CD14-positive monocyte (primary cell): Measurements from ENCODE around the gene DCLK1. TPM values are rescaled to one million over a fixed set of nuclear protein-coding genes. Genes with fewer than 3 reads are reported as not detected.

Source experiments
- DNase-seq, 3 donors: peaks; one replicate each; pipeline ENCODE4 v3.0.0-alpha.2; 2011 to 2022
- H2AFZ ChIP-seq: 2 replicates; pipeline ENCODE4 v1.6.0; 2012; ENCODE audit warnings: mild to moderate bottlenecking, low read depth, low read length, inconsistent platforms; ENCODE audit not compliant: insufficient read depth, poor library complexity, severe bottlenecking
- H3K27ac ChIP-seq, 2 donors: 1 replicate in 1 of 2; 2 replicates in 1 of 2; pipeline ENCODE4 v1.5.1; 2012 to 2013; ENCODE audit warnings: low read length in 2 of 2, control low read depth in 1 of 2, inconsistent platforms in 1 of 2, low read depth in 1 of 2, mild to moderate bottlenecking in 1 of 2
- H3K27me3 ChIP-seq, 2 donors: one replicate each; pipeline versions ENCODE4 v1.6.0 to v1.6.1; 2011 to 2013; ENCODE audit warnings: low read length in 2 of 2; ENCODE audit not compliant: control insufficient read depth in 2 of 2, insufficient read depth in 2 of 2
- H3K36me3 ChIP-seq, 2 donors: replicated peaks in 1 of 2; 1 replicate in 1 of 2; 2 replicates in 1 of 2; pipeline versions ENCODE4 v1.5.1 to v1.6.1; 2012 to 2013; ENCODE audit warnings: low read length in 2 of 2, control low read depth in 1 of 2, inconsistent platforms in 1 of 2, mild to moderate bottlenecking in 1 of 2; ENCODE audit not compliant: insufficient read depth in 2 of 2, control insufficient read depth in 1 of 2
- H3K4me1 ChIP-seq, 2 donors: 1 replicate in 1 of 2; 2 replicates in 1 of 2; pipeline versions ENCODE4 v1.5.1 to v1.6.1; 2012 to 2013; ENCODE audit warnings: low read length in 2 of 2, control low read depth in 1 of 2, inconsistent platforms in 1 of 2, mild to moderate bottlenecking in 1 of 2, moderate library complexity in 1 of 2; ENCODE audit not compliant: insufficient read depth in 2 of 2, control insufficient read depth in 1 of 2
- H3K4me2 ChIP-seq: replicated peaks from 2 replicates; pipeline ENCODE3; 2012; ENCODE audit warnings: low read length, moderate library complexity, mild to moderate bottlenecking; ENCODE audit not compliant: poor library complexity, severe bottlenecking; ENCODE audit errors: extremely low read depth
- H3K4me3 ChIP-seq, 3 experiments: fragments of 200-600 bp in 1 of 3; sonication (generic) in 1 of 3; replicated peaks in 1 of 3; 1 replicate in 2 of 3; 2 replicates in 1 of 3; pipeline ENCODE4 v1.5.1; 2011 to 2013; ENCODE audit warnings: low read length in 3 of 3, mild to moderate bottlenecking in 3 of 3, control low read depth in 2 of 3, low read depth in 2 of 3, inconsistent platforms in 1 of 3, moderate library complexity in 1 of 3
- H3K79me2 ChIP-seq: 2 replicates; pipeline ENCODE4 v1.6.0; 2012; ENCODE audit warnings: mild to moderate bottlenecking, control low read depth, inconsistent platforms, low read length, moderate library complexity; ENCODE audit not compliant: insufficient read depth
- H3K9ac ChIP-seq: 2 replicates; pipeline ENCODE4 v1.6.0; 2017; ENCODE audit warnings: low read length, mild to moderate bottlenecking; ENCODE audit not compliant: insufficient read depth, poor library complexity, severe bottlenecking
- H3K9me3 ChIP-seq, 2 donors: replicated peaks in 1 of 2; 1 replicate in 1 of 2; 2 replicates in 1 of 2; pipeline versions ENCODE4 v1.5.1 to v1.6.1; 2012 to 2013; ENCODE audit warnings: low read length in 2 of 2, control low read depth in 1 of 2; ENCODE audit not compliant: control insufficient read depth in 1 of 2, insufficient read depth in 1 of 2
- H4K20me1 ChIP-seq: 2 replicates; pipeline ENCODE4 v1.6.0; 2012; ENCODE audit warnings: mild to moderate bottlenecking, low read length, control low read depth, moderate library complexity; ENCODE audit not compliant: insufficient read depth
- H3K27ac Mint-ChIP-seq, 7 donors: one replicate each; pipeline ENCODE4 v1.8.0; 2020; ENCODE audit warnings: mild to moderate bottlenecking in 7 of 7, mixed read lengths in 7 of 7, moderate library complexity in 6 of 7, inconsistent platforms in 2 of 7
- H3K27me3 Mint-ChIP-seq, 3 donors: one replicate each; pipeline ENCODE4 v1.8.0; 2021 to 2022; ENCODE audit warnings: low read depth in 3 of 3, mild to moderate bottlenecking in 3 of 3, mixed read lengths in 3 of 3, moderate library complexity in 3 of 3, inconsistent platforms in 1 of 3
- H3K36me3 Mint-ChIP-seq, 2 donors: one replicate each; pipeline ENCODE4 v1.8.0; 2020; ENCODE audit warnings: mixed read lengths in 2 of 2, inconsistent platforms in 1 of 2, mild to moderate bottlenecking in 1 of 2
- H3K4me1 Mint-ChIP-seq: one replicate; pipeline ENCODE4 v1.8.0; 2020; ENCODE audit warnings: mild to moderate bottlenecking, mixed read lengths
- H3K4me3 Mint-ChIP-seq, 2 donors: one replicate each; pipeline ENCODE4 v1.8.0; 2020; ENCODE audit warnings: mild to moderate bottlenecking in 2 of 2, mixed read lengths in 2 of 2, moderate library complexity in 1 of 2
- H3K9me3 Mint-ChIP-seq, 7 donors: one replicate each; pipeline ENCODE4 v1.8.0; 2020 to 2022; ENCODE audit warnings: mixed read lengths in 7 of 7, mild to moderate bottlenecking in 6 of 7, moderate library complexity in 6 of 7, inconsistent platforms in 2 of 7
- WGBS: methylation state at CpG from one replicate; pipeline ENCODE4 v1.1.5; 2013; ENCODE audit warnings: missing lambda C conversion rate; ENCODE audit not compliant: insufficient coverage; 5-methylcytosine and 5-hydroxymethylcytosine counted together
- intact Hi-C, 2 donors: fragments of 100-400 bp; cut with micrococcal nuclease; formaldehyde crosslinking; loops; one replicate each; pipeline versions ENCODE4 v1.15.0 to v1.15.1; 2023
- polyA plus RNA-seq, 3 donors: library from polyadenylated mRNA; depleted of rRNA in 1 of 3; unstranded in 2 of 3; stranded (reverse) in 1 of 3; fragments of 300-500 nt in 2 of 3; fragments of >200 nt in 1 of 3; fragmentation: Illumina TruSeq in 2 of 3; gene quantifications; 1 replicate in 2 of 3; 2 replicates in 1 of 3; pipeline ENCODE4 v1.2.3, GENCODE V29; 2012 to 2021
- TF ChIP-seq, protein P1 (sequence below): fragments of 200-600 bp; IDR thresholded peaks from one replicate; pipeline ENCODE4 v1.8.0; 2022; ENCODE audit warnings: antibody characterized with exemption, mild to moderate bottlenecking

DCLK1 gene
- polyA plus RNA-seq, 3 donors: not detected

GRCh38 chr13:35993686-35994085 is 137.5 kb downstream of the DCLK1 start:
- Histone ChIP-seq H3K9ac (no peak overlapping the region), H2AFZ (no peak overlapping the region), H3K9me3 (no peaks in the 10 kb centered on the region), H3K4me3 (no peak overlapping the region), H3K4me1 (no peaks in the 10 kb centered on the region), H3K27me3 (no peaks in the 10 kb centered on the region), H3K27ac (no peak overlapping the region), H3K4me2 (no peak overlapping the region), H3K36me3 (no peaks in the 10 kb centered on the region), H4K20me1 (no peaks in the 10 kb centered on the region), H3K79me2 (no peaks in the 10 kb centered on the region)
- no CpG with 5 or more reads among the region's 1 CpG for WGBS
- Mint-ChIP-seq H3K27me3 (peaks cover 0 to 3% (median 2%) of the 10 kb centered on the region in 3 donors), H3K36me3 (no peaks in the 10 kb centered on the region), H3K9me3 (no peaks in the 10 kb centered on the region), H3K27ac (no peak overlapping the region), H3K4me1 (no peaks in the 10 kb centered on the region), H3K4me3 (no peak overlapping the region)
- intact Hi-C loops: no loop called here
- TF ChIP-seq, protein P1, sequence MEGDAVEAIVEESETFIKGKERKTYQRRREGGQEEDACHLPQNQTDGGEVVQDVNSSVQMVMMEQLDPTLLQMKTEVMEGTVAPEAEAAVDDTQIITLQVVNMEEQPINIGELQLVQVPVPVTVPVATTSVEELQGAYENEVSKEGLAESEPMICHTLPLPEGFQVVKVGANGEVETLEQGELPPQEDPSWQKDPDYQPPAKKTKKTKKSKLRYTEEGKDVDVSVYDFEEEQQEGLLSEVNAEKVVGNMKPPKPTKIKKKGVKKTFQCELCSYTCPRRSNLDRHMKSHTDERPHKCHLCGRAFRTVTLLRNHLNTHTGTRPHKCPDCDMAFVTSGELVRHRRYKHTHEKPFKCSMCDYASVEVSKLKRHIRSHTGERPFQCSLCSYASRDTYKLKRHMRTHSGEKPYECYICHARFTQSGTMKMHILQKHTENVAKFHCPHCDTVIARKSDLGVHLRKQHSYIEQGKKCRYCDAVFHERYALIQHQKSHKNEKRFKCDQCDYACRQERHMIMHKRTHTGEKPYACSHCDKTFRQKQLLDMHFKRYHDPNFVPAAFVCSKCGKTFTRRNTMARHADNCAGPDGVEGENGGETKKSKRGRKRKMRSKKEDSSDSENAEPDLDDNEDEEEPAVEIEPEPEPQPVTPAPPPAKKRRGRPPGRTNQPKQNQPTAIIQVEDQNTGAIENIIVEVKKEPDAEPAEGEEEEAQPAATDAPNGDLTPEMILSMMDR: no peak
- DNase-seq: no peak

DNA sequence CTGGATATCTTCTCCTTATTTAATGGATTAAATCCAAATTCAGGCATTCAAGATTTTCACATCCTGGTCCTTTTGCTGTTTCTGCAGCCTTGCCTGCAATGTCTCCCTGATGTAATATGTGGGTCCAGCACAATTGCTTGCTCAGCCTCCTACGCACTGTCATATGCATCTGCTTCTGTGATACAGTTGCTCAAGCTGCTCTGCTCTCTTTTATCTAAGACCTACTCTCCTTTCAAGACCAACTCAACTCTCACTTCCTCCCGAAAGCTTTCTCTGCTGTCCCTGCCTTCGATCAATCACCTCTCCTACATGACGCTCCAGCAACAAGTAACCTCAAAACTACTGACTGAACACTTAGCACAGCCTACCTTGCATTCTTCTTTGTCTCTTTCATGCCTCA is 138.2 kb downstream of the DCLK1 start:
- Histone ChIP-seq H3K4me1 (no peaks in the 10 kb centered on the region), H3K9ac (no peak overlapping the region), H3K27me3 (no peaks in the 10 kb centered on the region), H3K4me2 (no peak overlapping the region), H3K4me3 (no peak overlapping the region), H2AFZ (no peak overlapping the region), H3K9me3 (no peaks in the 10 kb centered on the region), H3K27ac (no peak overlapping the region), H4K20me1 (no peaks in the 10 kb centered on the region), H3K36me3 (no peaks in the 10 kb centered on the region), H3K79me2 (no peaks in the 10 kb centered on the region)
- no peak for DNase-seq
- TF ChIP-seq, protein P1: no peak
- intact Hi-C loops: no loop called here
- Mint-ChIP-seq H3K27me3 (peaks cover 2 to 4% (median 3%) of the 10 kb centered on the region in 3 donors), H3K4me1 (no peaks in the 10 kb centered on the region), H3K27ac (no peak overlapping the region), H3K36me3 (no peaks in the 10 kb centered on the region), H3K4me3 (no peak overlapping the region), H3K9me3 (peaks cover 0 to 2% (median 0%) of the 10 kb centered on the region in 7 donors)
- 85% methylated on average over 4 of the region's 4 CpGs for WGBS
